LNCaP clone FGC (cell line): ENCODE results near the gene CYB5A.

ENCODE experiments used
- DNase-seq: peaks from one replicate; pipeline ENCODE4 v3.0.0-alpha.2; 2011; ENCODE audit warnings: low read depth
- H3K4me3 ChIP-seq: 2 replicates; pipeline ENCODE4 v1.5.1; 2011; ENCODE audit warnings: mild to moderate bottlenecking, low read depth, low read length, control low read depth
- TF ChIP-seq, protein P1 (sequence below): IDR thresholded peaks from 2 replicates; pipeline ENCODE4 v1.5.1; 2012; ENCODE audit warnings: mild to moderate bottlenecking; ENCODE audit not compliant: control insufficient read depth, insufficient read depth; ENCODE audit errors: extremely low read depth

CYB5A gene

DNA sequence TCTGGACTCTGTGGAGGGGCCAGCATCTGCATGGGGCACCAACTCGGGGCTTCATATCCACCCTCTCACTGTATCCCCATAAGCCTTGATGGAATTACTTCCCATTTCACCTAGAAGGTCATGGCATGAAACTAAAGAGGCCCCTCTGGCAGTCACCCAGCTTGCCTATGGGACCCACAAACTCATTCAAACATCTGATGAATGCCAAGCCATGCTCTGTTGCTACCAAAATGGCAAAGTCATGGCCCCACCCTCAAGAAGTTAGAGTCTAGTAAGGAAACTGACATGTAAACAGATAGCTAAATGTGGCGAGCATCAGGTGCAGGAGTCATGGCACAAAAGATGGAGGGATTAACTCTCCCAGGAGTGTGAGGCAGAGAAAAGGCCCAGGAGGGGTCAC is 14.5 kb downstream of the CYB5A start:
- H3K4me3 ChIP-seq = no peak overlapping the region
- TF ChIP-seq, protein P1, sequence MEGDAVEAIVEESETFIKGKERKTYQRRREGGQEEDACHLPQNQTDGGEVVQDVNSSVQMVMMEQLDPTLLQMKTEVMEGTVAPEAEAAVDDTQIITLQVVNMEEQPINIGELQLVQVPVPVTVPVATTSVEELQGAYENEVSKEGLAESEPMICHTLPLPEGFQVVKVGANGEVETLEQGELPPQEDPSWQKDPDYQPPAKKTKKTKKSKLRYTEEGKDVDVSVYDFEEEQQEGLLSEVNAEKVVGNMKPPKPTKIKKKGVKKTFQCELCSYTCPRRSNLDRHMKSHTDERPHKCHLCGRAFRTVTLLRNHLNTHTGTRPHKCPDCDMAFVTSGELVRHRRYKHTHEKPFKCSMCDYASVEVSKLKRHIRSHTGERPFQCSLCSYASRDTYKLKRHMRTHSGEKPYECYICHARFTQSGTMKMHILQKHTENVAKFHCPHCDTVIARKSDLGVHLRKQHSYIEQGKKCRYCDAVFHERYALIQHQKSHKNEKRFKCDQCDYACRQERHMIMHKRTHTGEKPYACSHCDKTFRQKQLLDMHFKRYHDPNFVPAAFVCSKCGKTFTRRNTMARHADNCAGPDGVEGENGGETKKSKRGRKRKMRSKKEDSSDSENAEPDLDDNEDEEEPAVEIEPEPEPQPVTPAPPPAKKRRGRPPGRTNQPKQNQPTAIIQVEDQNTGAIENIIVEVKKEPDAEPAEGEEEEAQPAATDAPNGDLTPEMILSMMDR = no peak
- no peak for DNase-seq

DNA sequence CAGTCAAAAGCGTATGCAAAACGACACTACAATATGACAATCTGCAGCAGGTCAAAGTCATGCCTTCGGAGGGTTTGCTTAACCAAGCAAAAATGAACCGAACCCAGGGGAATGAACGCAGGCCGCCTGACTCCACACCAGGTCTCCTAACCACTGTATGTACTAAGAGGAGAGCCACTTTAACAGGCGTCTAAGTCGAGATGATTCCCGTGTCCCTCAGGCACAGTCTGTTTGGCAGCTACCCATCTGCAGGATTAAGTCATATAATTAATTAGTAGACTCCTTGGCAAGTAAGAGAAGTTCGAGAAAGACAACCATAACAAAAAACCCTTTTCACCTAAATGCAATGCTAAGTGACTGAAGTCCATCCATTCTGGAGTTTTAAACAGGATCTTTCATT is 15.2 kb downstream of the CYB5A start:
- no peak overlapping the region for H3K4me3 ChIP-seq
- TF ChIP-seq, protein P1 = no peak
- DNase-seq = no peak

DNA sequence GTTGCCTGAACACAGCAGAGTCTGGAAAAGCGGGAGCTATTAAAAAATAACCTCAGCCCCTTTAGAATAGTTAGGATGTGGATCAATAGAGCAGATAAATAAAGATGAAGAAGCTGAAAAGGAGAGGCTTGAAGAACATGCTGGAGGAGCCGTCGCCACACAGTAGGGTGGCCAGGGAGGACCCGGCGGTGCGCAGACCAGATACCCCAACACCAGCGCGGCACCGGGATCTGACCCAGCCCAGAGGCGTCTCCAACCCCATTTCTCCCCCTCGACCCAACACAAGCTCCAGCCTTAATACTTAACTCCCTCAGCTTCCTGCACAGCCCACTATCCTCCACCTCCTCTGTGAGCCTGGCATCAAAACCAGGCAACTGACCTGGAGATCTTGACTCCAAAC is 16.0 kb downstream of the CYB5A start:
- no peak overlapping the region for H3K4me3 ChIP-seq
- TF ChIP-seq, protein P1 = no peak
- DNase-seq = no peak

DNA sequence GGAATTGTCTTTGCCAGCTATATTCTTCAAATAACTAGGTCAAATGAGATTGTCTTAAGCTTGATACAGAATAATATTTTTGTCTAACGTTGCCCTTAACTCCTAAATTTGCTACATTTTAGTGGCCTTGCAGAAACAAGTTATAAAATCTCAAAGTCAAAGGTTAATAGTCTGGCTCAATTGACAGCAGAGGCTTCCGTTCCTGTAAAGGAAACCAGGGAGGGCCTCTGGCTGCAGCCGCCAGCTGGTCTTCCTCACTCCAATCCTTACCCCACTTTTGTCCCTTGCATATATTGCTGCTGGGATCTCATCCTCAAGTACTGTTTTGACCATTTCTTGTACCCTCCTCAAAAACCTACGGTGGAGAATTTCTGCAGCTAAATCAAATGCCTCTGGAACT is 17.1 kb downstream of the CYB5A start:
- DNase-seq = no peak
- H3K4me3 ChIP-seq = no peak overlapping the region
- TF ChIP-seq, protein P1 = no peak

DNA sequence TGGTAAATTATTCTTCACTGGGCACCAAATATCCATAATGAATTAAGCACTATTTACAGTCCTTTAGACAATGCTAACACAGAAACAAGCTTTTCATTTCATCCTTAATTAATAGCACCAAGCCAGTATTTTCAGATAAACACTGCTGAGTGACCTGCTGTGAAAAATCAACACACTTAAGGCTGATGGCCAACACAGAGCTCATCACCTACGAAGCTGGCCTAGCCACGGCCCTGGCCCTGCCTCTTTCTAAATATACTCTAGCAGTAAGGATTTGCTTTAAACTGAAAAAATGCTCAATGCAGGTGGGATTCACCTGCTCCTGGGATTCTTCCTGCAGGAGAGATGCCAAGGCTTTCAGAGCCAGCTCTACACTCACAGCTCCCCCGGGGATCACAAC is 18.4 kb downstream of the CYB5A start:
- peak overlapping the region; percentile 32; the same call in 1 of the 2 replicates for H3K4me3 ChIP-seq
- TF ChIP-seq, protein P1 = no peak
- DNase-seq = no peak

DNA sequence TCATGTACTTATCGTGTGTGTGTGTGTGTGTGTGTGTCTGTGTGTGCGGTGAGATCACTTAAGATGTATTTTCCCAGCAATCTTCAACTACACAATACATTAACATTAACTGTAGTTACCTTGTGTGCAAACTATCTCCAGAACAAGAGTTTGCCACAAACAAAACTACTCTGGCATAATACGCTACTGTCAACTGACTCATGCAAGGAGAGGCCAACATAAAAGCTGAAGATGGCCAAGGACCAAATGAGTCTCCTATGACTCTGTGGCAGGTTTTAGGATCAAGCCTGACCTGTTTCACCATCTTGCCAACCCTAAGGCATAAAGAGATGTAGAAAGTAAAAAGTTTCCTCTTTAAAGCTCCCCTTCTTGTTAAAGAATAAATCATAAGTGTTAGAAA is 20.1 kb downstream of the CYB5A start:
- peak; percentile 65 for DNase-seq
- no peak overlapping the region for H3K4me3 ChIP-seq
- TF ChIP-seq, protein P1 = no peak

DNA sequence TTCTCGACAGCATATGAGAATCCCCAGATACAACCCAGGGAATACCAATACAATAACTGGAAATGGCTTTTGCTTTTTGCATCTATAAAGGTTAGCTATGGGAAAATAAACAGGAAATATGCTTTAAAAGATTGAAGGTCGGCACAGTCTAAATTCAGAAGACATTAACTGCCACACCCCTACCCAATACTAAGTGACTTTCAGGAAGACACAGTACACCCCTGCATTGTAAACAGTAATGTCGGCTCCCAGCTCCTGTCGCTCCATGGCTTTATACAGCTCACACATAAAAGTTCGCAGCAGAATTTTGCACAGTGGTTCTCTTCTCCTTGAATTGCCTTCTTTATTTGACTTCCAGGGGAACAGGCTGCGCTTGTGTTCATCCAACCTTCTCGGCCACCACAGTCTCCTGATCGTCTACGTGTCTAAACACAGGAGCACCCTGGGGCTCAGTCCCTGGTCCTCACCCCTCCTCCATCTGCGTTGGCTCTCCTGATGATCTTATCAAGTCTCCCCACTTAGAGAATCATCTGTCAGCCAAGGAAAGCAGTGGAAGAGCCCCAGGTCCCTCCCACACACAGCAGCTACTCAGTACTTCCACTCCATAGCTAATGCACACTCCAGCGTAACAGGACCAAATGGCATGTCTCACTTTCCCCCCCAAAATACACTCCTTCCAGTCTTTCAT is 22.7 kb downstream of the CYB5A start:
- TF ChIP-seq, protein P1 = no peak
- DNase-seq = no peak
- no peak overlapping the region for H3K4me3 ChIP-seq
